ENCODE measurements around the gene FDCSP.
"Not testable (repeated sequence)": the region's sequence is repeated elsewhere in the genome, so short reads cannot be mapped to it uniquely, and the experiment has no call there.

The FDCSP gene

DNA sequence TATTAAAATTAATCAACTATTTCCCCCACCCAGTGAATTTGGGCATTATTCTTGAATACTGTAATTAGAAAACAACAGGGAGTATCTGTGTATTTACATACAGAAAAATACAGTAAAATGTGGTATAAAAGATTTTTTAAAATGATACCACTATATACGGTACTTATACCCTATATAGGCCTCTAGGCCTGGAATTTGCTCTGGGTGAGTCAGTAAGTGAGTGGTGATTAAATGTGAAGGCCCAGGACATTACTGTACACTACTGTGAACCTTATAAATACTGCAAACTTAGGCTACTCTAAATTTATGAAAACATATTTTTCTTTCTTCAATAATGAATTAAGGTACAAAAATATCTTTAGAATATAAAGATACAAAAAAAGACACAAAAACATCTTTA is 10.2 kb downstream of the FDCSP start:
- no peak overlapping the region for H4K8ac ChIP-seq (ENCODE audit: low read depth, low read length)
- H3K79me2 ChIP-seq (ENCODE audit: control insufficient read depth, insufficient read depth, low read length, poor library complexity): no peaks in the 10 kb centered on the region
- no peak for DNase-seq
- H3K14ac ChIP-seq (ENCODE audit: low read length): no peak overlapping the region
- no peak overlapping the region for H3K4ac ChIP-seq (ENCODE audit: low read depth, low read length)
- H3K9ac ChIP-seq (ENCODE audit: low read length): no peak overlapping the region
- H3K4me3 ChIP-seq (ENCODE audit: low read depth, low read length): no peak overlapping the region
- H3K9me3 ChIP-seq (ENCODE audit: insufficient read depth, low read depth, low read length): no peaks in the 10 kb centered on the region
- no peak overlapping the region for H2AFZ ChIP-seq (ENCODE audit: insufficient read depth, low read length, poor library complexity)
- H4K91ac ChIP-seq (ENCODE audit: low read depth, low read length): no peak overlapping the region
- no peak overlapping the region for H2BK120ac ChIP-seq (ENCODE audit: insufficient read depth, low read length, poor library complexity)
- H3K18ac ChIP-seq (ENCODE audit: low read length): no peak overlapping the region
- no peak overlapping the region for H3K27ac ChIP-seq (ENCODE audit: low read depth, low read length)
- H3K4me2 ChIP-seq (ENCODE audit: low read length): no peak overlapping the region
- no peaks in the 10 kb centered on the region for H3K27me3 ChIP-seq (ENCODE audit: insufficient read depth, low read length)
- H2BK12ac ChIP-seq (ENCODE audit: low read length): no peak overlapping the region
- no peaks in the 10 kb centered on the region for H3K4me1 ChIP-seq (ENCODE audit: control insufficient read depth in 1 of 2, insufficient read depth in 2 of 2, low read length in 2 of 2)
- H2BK5ac ChIP-seq (ENCODE audit: low read depth, low read length, poor library complexity): no peak overlapping the region
- H3K36me3 ChIP-seq (ENCODE audit: control insufficient read depth in 1 of 2, insufficient read depth in 2 of 2, low read length in 2 of 2): no peaks in the 10 kb centered on the region
- WGBS (ENCODE audit: extremely low coverage, insufficient coverage, insufficient read length): no CpG with 5 or more reads among the region's 1 CpG
- H3K23ac ChIP-seq (ENCODE audit: low read length): no peak overlapping the region
- H2AK5ac ChIP-seq (ENCODE audit: low read length): no peak overlapping the region
- H4K12ac ChIP-seq (ENCODE audit: low read depth, low read length): no peak overlapping the region
- no peaks in the 10 kb centered on the region for H3K79me1 ChIP-seq (ENCODE audit: low read length)

DNA sequence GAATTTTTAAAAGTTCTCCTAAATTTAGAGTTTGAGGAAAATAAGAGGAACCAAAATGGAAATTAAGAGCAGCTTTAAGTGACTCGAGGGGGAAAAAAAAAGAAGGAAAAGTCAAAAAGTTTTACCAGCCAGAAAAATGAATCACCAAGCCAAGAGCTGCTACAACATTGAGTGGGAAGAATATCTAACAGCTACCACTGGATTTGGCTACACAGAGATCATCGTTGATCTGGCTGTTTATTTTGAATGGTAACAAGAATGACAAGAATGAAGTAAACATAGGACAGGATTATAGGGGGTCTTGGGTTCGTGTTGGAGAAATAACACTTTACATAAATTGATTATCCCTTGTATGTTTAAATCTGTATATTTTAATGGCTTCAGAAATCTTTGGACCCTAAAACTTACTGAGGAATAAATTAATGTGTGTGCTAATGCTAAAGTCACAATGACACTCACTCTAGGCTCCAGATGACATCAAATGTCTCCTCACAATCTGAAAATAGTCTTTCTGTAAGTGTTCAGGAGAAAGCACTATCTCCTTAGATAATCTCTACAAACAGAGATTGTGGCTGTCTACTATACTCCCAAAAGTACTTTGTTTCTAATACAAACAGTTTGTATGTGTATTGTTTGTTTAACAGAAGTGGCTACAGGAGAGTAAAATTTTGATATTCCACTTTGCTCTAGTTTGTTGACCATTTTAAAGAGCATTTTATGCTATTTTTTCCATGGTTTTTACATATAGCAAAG is 13.4 kb downstream of the FDCSP start:
- no peak overlapping the region for H3K27ac ChIP-seq (ENCODE audit: low read depth, low read length)
- H3K14ac ChIP-seq (ENCODE audit: low read length): no peak overlapping the region
- no peak overlapping the region for H3K23ac ChIP-seq (ENCODE audit: low read length)
- H3K36me3 ChIP-seq (ENCODE audit: control insufficient read depth in 1 of 2, insufficient read depth in 2 of 2, low read length in 2 of 2): no peaks in the 10 kb centered on the region
- DNase-seq: no peak
- H2AFZ ChIP-seq (ENCODE audit: insufficient read depth, low read length, poor library complexity): no peak overlapping the region
- H3K4me2 ChIP-seq (ENCODE audit: low read length): no peak overlapping the region
- H2BK5ac ChIP-seq (ENCODE audit: low read depth, low read length, poor library complexity): no peak overlapping the region
- no peaks in the 10 kb centered on the region for H3K9me3 ChIP-seq (ENCODE audit: insufficient read depth, low read depth, low read length)
- no peak overlapping the region for H3K9ac ChIP-seq (ENCODE audit: low read length)
- H3K18ac ChIP-seq (ENCODE audit: low read length): no peak overlapping the region
- H3K4ac ChIP-seq (ENCODE audit: low read depth, low read length): no peak overlapping the region
- H3K4me1 ChIP-seq (ENCODE audit: control insufficient read depth in 1 of 2, insufficient read depth in 2 of 2, low read length in 2 of 2): no peaks in the 10 kb centered on the region
- no peak overlapping the region for H2BK120ac ChIP-seq (ENCODE audit: insufficient read depth, low read length, poor library complexity)
- WGBS (ENCODE audit: extremely low coverage, insufficient coverage, insufficient read length): no CpG with 5 or more reads among the region's 3 CpGs
- no peak overlapping the region for H2AK5ac ChIP-seq (ENCODE audit: low read length)
- H3K27me3 ChIP-seq (ENCODE audit: insufficient read depth, low read length): no peaks in the 10 kb centered on the region
- H3K79me1 ChIP-seq (ENCODE audit: low read length): no peaks in the 10 kb centered on the region
- no peak overlapping the region for H2BK12ac ChIP-seq (ENCODE audit: low read length)
- no peak overlapping the region for H3K4me3 ChIP-seq (ENCODE audit: low read depth, low read length)
- H4K8ac ChIP-seq (ENCODE audit: low read depth, low read length): no peak overlapping the region
- no peak overlapping the region for H4K12ac ChIP-seq (ENCODE audit: low read depth, low read length)
- no peaks in the 10 kb centered on the region for H3K79me2 ChIP-seq (ENCODE audit: control insufficient read depth, insufficient read depth, low read length, poor library complexity)
- H4K91ac ChIP-seq (ENCODE audit: low read depth, low read length): no peak overlapping the region

DNA sequence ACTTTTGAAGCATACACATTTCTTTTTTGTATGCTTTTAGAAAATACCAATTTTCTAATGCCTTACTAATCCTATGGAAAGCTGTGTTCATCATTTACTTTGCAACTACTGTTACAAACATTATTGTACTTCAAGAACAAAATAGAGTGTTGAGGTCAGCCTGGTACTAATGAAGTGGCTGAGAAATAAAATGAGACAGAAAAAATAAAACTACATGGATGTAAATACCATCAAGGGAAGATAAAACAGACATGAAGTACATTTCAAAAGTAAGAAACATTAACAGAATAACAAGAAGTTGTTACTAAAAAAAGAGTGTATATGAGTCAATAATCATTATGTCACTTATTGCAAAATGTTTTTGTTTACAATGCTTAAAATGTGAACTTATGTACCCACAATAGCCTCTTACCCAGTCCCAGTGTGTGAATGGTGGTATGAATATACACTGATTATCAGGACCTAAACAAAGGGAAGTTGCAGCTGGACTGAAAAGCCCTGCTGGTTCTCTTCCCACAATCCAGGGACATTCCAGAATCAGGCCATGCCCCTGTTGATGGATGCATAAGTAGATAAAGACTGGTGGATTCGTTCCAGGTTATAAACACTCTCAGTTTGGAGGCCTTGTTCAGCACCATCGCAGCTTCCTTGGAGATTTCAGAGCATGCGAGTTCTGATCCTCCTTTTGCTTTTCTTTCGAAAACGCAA is 14.1 kb downstream of the FDCSP start:
- H3K14ac ChIP-seq (ENCODE audit: low read length): no peak overlapping the region
- no peak overlapping the region for H3K23ac ChIP-seq (ENCODE audit: low read length)
- peak in 1 of 2 donors; percentile 22 for DNase-seq
- WGBS (ENCODE audit: extremely low coverage, insufficient coverage, insufficient read length): no CpG with 5 or more reads among the region's 5 CpGs
- H3K9me3 ChIP-seq (ENCODE audit: insufficient read depth, low read depth, low read length): no peaks in the 10 kb centered on the region
- no peak overlapping the region for H2AK5ac ChIP-seq (ENCODE audit: low read length)
- H3K79me1 ChIP-seq (ENCODE audit: low read length): no peaks in the 10 kb centered on the region
- H3K4ac ChIP-seq (ENCODE audit: low read depth, low read length): no peak overlapping the region
- H3K79me2 ChIP-seq (ENCODE audit: control insufficient read depth, insufficient read depth, low read length, poor library complexity): no peaks in the 10 kb centered on the region
- H3K36me3 ChIP-seq (ENCODE audit: control insufficient read depth in 1 of 2, insufficient read depth in 2 of 2, low read length in 2 of 2): no peaks in the 10 kb centered on the region
- H2BK12ac ChIP-seq (ENCODE audit: low read length): no peak overlapping the region
- H3K4me2 ChIP-seq (ENCODE audit: low read length): no peak overlapping the region
- no peak overlapping the region for H4K91ac ChIP-seq (ENCODE audit: low read depth, low read length)
- H4K8ac ChIP-seq (ENCODE audit: low read depth, low read length): no peak overlapping the region
- no peak overlapping the region for H4K12ac ChIP-seq (ENCODE audit: low read depth, low read length)
- H3K18ac ChIP-seq (ENCODE audit: low read length): no peak overlapping the region
- H3K27me3 ChIP-seq (ENCODE audit: insufficient read depth, low read length): no peaks in the 10 kb centered on the region
- no peak overlapping the region for H3K9ac ChIP-seq (ENCODE audit: low read length)
- no peaks in the 10 kb centered on the region for H3K4me1 ChIP-seq (ENCODE audit: control insufficient read depth in 1 of 2, insufficient read depth in 2 of 2, low read length in 2 of 2)
- H3K4me3 ChIP-seq (ENCODE audit: low read depth, low read length): no peak overlapping the region
- no peak overlapping the region for H2BK120ac ChIP-seq (ENCODE audit: insufficient read depth, low read length, poor library complexity)
- H2BK5ac ChIP-seq (ENCODE audit: low read depth, low read length, poor library complexity): no peak overlapping the region
- no peak overlapping the region for H3K27ac ChIP-seq (ENCODE audit: low read depth, low read length)
- no peak overlapping the region for H2AFZ ChIP-seq (ENCODE audit: insufficient read depth, low read length, poor library complexity)

DNA sequence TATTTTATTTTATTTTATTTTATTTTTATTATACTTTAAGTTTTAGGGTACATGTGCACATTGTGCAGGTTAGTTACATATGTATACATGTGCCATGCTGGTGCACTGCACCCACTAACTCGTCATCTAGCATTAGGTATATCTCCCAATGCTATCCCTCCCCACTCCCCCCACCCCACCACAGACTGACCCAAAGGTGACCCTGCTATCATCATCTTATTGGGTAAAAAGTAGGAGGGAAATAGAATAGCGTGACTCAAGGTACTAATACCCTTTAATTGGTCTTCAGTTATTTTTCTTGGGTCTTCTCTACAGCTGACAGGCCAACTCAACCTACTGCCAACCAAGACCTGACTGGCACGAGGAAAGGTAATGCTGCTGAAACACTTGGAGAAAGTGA is 16.4 kb downstream of the FDCSP start, which contains the start of gene CSN3:
CSN3 (plus strand) TSS at position 301 of the 400 bp plus-strand sequence. CDS start 2,223 bp downstream, outside the sequence.
- H3K27ac ChIP-seq (ENCODE audit: low read depth, low read length); H4K8ac ChIP-seq (ENCODE audit: low read depth, low read length); H3K36me3 ChIP-seq (ENCODE audit: control insufficient read depth in 1 of 2, insufficient read depth in 2 of 2, low read length in 2 of 2); H3K4me3 ChIP-seq (ENCODE audit: low read depth, low read length); H3K9ac ChIP-seq (ENCODE audit: low read length); H3K79me2 ChIP-seq (ENCODE audit: control insufficient read depth, insufficient read depth, low read length, poor library complexity); H4K91ac ChIP-seq (ENCODE audit: low read depth, low read length); H2BK5ac ChIP-seq (ENCODE audit: low read depth, low read length, poor library complexity); H3K79me1 ChIP-seq (ENCODE audit: low read length); DNase-seq; H2BK12ac ChIP-seq (ENCODE audit: low read length); H3K18ac ChIP-seq (ENCODE audit: low read length); H2BK120ac ChIP-seq (ENCODE audit: insufficient read depth, low read length, poor library complexity); H3K14ac ChIP-seq (ENCODE audit: low read length); H4K12ac ChIP-seq (ENCODE audit: low read depth, low read length); H3K9me3 ChIP-seq (ENCODE audit: insufficient read depth, low read depth, low read length); H3K4ac ChIP-seq (ENCODE audit: low read depth, low read length); H3K4me2 ChIP-seq (ENCODE audit: low read length); H3K27me3 ChIP-seq (ENCODE audit: insufficient read depth, low read length); H3K23ac ChIP-seq (ENCODE audit: low read length); H2AK5ac ChIP-seq (ENCODE audit: low read length); H2AFZ ChIP-seq (ENCODE audit: insufficient read depth, low read length, poor library complexity); H3K4me1 ChIP-seq (ENCODE audit: control insufficient read depth in 1 of 2, insufficient read depth in 2 of 2, low read length in 2 of 2): not testable (repeated sequence)
- WGBS (ENCODE audit: extremely low coverage, insufficient coverage, insufficient read length): no CpG with 5 or more reads among the region's 3 CpGs

Measured in trophoblast cell (in vitro differentiated cells and primary cell).